Sciatic nerve (tissue), 2 donors: ENCODE data around the gene PIP5KL1. TPM values are rescaled to one million over a fixed set of nuclear protein-coding genes. Genes with fewer than 3 reads are reported as not detected.

Experiments used
- ATAC-seq: fragments of 200-7000 bp; cut with Tn5 transposase; one replicate; pipeline ENCODE4 v1.9.1; 2020; ENCODE audit warnings: mild to moderate bottlenecking, moderate library complexity
- DNase-seq: peaks from one replicate; pipeline ENCODE4 v3.0.0-alpha.2; 2020; ENCODE audit warnings: low spot score
- intact Hi-C: fragments of 100-400 bp; cut with DNase I; formaldehyde crosslinking; loops from one replicate; pipeline ENCODE4 v1.14.2; 2022
- total RNA-seq: library from RNA; stranded (reverse); fragmentation: NEBNext Ultra II Directional; extraction: Animal tissue kit (Norgen Biotek cat#: 25700); gene quantifications from one replicate; pipeline ENCODE4 v1.2.1, GENCODE V29; 2021
- donor health status: DM: no; HTN: no; CAD: no.
- donor health status: DM: no; HTN: no; CAD: no.

The PIP5KL1 gene
- total RNA-seq, 1 donor from 2014 or later: 2.0 TPM

DNA sequence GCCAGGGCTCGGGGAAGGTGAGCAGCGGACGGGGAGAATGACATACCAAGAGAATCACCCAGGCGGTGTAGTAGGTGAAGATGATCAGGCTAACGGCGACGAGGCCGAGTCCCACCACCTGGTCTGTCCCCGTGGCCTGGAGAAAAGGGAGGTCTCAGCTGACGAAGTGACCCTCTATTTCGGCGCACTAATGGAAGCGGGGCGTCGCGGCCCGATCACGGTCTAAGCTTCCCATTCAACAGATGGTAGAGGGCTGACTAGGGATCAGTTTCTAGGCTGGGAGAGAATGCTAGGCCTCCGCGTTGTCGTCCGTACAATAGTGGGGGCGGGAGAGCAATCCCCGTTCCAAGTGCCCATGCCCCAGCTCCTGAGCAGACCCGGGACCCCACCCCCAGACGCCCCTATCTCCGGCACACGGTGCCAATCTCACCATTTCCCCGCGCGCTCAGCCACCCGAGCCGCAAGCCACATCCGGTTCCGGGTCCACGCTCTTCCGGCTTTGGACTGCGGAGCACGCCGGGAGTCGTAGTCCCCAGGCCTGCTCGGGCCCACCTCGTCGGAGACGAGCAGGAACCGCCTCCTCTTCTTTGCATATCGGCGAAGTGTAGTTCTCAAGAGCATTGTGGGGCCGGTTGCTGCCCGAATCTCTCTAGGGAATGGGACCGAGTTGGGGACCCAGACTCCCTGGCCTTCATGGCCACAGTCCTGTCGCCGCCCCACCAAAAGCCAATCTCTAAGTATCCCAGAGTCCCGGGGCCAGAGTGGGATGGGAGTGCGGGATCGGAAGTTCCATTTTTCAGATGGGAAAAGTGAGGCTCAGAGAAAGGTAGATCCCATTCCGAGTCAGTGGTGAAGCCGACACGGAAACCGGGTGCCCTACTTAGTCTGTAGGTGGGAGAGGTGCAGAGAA, 7.1 kb upstream of the PIP5KL1 start, which contains the start of gene DPM2:
Gene DPM2, minus strand, starts transcription at position 467 of the 910 bp plus-strand sequence. Its CDS starts 34 bp downstream, at position 433.
- intact Hi-C loops: no loop called here
- ATAC-seq (peak; percentile 91), DNase-seq (peak; percentile 88)

DNA sequence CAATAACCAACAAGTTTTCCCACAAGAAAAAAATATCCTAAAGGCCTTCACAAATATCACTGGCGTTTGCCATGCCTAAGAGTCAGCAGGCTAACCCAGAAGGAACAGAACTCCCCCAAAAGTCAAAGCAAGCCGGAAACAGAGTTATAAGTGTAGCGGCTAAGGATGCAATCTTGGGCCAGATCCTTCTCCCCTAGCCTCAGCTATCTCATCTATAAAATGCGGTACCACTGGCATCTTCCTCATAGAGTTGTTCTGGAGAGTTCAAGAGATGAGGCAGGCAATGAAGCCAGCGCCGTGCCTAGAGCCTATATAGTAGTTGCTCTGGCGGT, 6.4 kb upstream of the PIP5KL1 start:
- intact Hi-C loops: no loop called here
- DNase-seq (no peak), ATAC-seq (no peak)

DNA sequence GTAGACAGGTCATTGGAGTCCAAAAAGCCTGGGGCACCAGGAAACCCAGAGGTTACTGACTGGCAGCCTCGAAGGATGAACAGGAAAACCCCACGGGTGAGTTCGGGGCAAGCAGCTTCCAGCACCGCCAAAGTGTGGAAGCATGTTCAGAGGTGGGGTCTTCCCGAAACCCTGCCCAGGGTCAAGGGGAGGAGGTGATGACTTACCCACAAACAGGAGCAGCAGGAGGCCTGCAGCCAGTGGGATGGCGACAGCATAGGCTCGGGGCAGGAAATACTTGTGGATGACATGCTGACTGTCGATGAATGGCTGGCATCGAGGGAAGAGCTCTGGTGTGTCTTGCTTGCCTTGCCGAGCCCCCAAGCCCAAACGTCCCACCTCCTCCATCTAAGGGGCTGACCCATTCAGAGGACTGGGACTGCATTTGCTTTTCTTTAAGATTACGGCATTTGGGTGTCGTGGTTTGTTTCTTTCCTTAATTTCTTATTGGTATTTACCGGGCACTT, 5.8 kb upstream of the PIP5KL1 start:
- DNase-seq: no peak
- ATAC-seq: no peak

DNA sequence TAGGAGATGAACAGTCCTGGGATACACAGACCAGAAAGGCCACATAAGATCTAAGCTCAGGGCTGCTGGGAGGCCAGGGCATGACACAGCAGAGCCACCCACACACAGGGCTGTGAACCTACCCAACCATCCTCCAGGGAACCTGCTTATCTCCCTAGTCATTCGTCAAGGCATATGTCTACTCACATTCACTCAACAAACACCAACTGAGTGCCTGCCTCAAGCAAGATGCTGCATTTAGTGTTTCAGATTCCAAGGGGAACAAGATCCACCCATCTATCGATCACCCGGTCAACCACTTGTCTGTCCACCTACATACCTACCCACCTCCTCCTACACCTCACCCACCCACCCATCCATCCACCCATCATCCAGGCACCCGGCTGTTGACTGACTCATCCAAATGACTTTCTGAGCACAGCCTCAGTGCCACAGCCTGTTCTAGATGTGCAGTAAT, 5.2 kb upstream of the PIP5KL1 start:
- intact Hi-C loops: no loop called here

More for the DNA sequence above, 5.8 kb upstream of the PIP5KL1 start:
- intact Hi-C loops: no loop called here

DNA sequence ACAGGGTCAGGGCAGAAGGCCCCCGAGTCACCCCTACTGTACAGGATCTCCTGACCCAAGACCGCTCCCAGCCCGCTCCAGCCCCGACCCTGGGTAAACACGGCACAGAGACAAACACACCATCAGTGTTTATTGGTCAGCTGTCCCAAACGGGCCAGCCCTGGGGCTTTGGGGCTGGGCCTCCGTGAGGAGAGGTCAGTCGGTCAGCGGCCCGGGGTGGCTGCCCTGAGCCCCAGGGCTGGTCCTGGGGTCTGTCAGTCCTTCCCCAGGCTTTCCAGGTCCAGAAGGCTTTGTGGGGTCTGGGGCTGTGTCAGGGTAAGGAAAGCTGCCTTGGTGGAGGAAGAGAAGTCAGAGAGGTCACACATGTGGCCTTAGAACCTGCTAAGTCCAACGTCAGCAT, 4.4 kb upstream of the PIP5KL1 start:
- DNase-seq (no peak), ATAC-seq (no peak)
- intact Hi-C loops: no loop called here

More for the DNA sequence above, 5.2 kb upstream of the PIP5KL1 start:
- no peak for ATAC-seq
- no peak for DNase-seq

DNA sequence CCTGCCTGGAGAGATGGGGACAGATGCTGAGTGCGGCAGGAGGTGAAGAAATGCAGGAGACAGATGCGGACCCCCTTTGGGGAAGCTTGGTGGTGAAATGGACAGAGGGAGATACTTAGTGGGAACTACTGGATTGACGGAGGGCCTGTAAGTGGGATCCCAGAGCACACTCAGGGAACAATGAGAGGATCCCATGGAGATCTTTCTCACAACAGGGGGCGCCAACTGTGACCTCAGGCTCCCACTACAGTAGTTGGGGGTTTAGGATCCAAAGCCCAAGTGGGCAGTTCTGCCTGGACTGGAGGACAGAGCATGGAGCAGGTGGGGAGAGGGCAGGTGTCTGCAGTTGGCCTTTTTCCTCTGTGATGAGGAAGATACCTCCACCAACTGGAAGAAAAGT, 3.7 kb upstream of the PIP5KL1 start:
- DNase-seq: no peak
- no peak for ATAC-seq
- intact Hi-C loops: no loop called here

DNA sequence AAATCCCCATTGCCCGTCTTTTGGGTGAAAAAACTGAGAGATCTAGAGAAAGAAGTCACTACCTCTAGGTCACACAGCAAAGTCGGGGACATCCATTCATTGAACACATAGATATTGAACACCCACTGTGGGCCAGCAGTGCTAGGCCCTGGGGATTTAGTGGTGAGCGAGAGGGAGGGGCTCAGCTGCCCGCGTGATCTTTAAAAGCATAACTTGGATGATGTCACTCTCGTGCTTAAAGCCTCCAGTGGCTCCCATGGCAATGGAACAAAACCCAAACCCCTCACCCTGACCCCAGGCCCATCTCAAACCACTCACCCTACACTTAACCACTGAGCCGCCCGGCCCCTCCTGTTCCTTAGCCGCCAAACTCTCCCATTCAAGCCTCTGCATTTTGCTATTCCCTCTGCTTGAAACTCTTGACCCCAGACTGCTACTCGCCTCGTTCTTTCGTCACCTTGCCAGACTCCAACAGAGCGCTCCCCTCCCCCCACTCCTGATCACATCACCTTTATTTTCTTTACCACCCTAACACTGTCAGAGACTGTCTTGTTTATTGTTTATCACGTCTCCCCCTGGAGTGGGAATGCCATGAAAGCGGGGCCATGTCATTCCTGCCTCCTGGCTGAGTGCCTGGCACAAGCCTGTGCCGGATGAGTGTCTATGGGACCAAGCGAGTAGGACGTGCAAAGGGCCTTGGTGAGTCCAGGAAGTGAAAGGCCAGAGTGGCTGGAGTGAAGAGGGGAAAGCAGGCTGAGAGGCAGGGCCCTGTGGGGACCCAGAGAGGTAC, 710 bp upstream of the PIP5KL1 start:
- intact Hi-C loops: no loop called here
- peak; percentile 33 for ATAC-seq
- no peak for DNase-seq

DNA sequence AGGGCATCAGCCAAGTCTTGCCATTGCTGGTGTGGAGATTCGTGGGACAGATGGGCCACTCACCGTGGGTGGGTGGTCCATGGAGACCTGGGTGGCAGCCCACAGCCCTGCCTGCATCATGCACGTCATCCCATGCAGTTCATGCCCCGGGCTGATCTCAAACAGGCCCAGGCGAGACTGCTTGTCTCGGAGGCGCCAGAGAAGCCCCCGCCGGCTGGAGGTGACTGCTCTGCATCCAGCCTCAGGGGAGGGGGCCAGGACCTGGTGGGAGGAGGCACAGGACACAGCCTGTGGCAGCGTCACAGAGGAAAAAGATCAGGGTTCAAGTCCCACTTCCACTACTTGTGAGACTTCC, 975 bp downstream of the PIP5KL1 start:
- intact Hi-C loops: loop anchor here (5.0 kb wide), 1 partner anchor 192 kb away; the partner anchor contains the start of gene TOR2A
- DNase-seq (no peak), ATAC-seq (no peak)

DNA sequence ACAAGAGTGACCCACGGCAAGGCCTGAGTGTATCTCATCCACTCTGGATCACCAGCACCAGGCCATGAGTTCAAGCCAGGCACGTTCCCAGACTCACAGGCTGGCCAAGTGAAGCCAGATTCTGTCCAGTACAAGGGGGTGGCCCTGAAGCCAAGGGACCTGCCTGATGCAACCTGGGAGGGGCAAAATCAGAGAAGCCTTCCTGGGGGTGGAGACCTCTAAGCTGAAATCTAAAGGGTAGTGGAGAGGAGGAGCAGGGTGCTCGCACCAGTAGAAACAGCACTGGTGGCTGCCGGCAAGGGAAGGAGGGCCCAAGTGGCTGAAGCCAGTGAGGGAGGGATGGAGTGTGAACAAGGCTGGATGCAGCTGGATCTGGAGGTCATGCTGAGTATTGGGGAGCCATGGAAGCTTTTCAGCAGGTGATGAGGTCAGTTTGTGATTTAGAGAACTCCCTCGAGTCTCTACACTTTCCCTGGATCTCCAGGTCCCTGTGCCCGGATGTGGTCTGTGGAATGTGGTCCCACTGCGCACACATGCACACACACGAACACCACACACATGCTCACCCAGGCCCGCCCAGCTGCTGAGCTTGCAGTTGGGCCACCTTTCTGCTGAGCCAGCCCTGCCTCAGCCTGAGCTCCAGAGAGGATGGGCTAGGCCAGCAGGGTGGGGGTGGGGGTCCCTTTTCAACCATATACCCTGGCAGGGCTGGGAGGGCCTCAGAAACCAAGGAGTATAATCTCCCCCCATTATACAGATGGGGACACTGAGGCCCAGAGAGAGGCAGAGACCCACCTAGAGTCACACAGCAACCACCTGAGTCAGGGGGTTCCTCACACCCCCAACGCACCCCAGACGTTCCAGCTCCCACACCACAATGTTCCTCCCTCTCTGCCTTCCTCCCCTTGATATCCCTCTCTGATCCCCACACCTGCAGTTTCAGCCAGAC, 1.6 kb downstream of the PIP5KL1 start:
- no peak for ATAC-seq
- no peak for DNase-seq
- intact Hi-C loops: loop anchor here (5.0 kb wide), 1 partner anchor 192 kb away; the partner anchor contains the start of gene TOR2A

DNA sequence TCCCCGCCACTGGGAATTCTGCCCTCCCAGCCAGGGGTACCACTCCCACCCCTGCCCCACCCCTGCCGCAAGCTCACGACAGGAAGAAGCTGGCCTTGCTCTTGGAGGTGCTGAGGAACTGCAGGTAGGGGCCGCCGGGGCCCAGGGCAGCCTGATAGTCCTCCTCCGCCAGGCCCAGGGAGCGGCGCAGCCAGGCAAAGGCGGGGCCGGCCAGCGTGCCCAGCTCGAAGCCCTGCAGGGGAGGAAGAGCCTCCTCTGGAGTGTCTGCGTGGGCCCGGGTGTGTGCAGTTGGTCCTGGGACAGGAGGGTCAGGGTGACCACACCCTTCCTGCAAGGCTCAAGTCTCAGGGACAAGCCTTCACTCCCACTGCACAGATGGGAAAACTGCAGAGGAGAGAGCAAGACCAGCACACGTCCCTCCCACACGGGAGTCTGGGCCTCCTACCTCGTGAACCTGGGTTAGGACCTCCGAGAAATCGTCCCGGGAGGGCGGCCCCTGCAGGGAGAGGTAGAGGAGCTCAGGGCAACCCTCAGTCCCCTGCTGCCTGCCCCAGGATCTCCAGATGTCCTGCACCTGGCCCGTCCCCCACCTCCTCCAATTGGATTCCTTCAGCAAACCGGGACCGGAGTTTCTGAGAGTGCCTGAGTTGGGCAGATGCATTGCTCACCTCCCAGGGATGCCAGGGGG, 2.4 kb downstream of the PIP5KL1 start:
- intact Hi-C loops: loop anchor here (5.0 kb wide), 1 partner anchor 191 kb away; the partner anchor contains the start of gene TOR2A
- ATAC-seq (no peak), DNase-seq (no peak)

DNA sequence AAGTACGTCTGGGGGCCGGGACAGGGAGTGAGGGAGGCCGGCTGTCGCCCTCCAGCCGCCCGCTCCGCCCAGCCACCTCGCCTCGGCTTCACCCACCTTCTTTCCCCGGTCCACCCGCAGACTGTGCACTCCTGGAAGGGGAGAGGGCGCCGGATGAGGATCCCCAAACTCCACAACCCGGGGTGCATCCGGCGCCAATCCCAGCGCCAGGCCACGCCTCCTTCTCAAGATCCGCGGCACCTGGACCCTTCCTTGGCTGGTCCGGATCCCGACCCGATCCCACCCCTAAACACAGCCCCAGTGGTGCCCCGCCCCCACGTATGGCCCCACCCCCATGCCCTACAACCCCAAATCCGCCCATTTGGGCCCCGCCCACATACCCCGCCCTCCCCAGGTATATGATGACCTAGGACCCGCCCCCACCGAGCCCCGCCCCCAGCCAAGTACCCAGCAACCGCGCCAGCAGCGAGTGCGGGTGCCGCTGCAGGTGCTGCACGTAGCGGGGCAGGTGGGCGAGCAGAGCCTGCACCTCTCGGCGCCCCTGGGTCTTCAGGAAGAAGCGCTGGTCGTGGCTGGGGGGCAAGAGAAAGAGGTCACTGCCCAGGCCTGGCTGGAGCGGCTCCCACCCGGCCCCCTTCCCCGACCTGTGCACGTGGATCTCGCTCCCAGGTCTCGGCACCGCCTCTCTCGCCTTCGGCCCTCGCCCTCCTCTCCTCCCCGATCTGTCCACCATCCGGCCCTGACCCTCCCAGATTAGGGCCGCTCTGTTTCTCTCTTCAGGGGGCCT, 3.2 kb downstream of the PIP5KL1 start:
- DNase-seq: no peak
- no peak for ATAC-seq
- intact Hi-C loops: loop anchor here (5.0 kb wide), 1 partner anchor 190 kb away; the partner anchor contains the start of gene TOR2A

DNA sequence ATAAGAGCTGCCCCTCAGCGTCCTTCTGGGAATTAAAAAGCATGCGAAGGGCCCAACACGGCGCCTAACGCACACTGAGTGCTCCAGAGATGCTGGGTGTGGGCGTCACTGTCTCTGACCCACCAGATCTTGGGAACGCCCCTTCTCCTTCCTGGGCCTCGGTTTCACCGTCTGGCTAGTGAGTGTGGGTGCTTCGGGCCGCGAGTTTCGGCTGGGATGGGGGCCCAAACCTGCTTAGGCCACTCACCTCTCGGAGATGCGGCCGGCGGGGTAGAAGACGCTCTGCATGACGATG, 3.7 kb downstream of the PIP5KL1 start:
- intact Hi-C loops: loop anchor here (5.0 kb wide), 1 partner anchor 190 kb away; the partner anchor contains the start of gene TOR2A
- ATAC-seq (no peak), DNase-seq (no peak)

DNA sequence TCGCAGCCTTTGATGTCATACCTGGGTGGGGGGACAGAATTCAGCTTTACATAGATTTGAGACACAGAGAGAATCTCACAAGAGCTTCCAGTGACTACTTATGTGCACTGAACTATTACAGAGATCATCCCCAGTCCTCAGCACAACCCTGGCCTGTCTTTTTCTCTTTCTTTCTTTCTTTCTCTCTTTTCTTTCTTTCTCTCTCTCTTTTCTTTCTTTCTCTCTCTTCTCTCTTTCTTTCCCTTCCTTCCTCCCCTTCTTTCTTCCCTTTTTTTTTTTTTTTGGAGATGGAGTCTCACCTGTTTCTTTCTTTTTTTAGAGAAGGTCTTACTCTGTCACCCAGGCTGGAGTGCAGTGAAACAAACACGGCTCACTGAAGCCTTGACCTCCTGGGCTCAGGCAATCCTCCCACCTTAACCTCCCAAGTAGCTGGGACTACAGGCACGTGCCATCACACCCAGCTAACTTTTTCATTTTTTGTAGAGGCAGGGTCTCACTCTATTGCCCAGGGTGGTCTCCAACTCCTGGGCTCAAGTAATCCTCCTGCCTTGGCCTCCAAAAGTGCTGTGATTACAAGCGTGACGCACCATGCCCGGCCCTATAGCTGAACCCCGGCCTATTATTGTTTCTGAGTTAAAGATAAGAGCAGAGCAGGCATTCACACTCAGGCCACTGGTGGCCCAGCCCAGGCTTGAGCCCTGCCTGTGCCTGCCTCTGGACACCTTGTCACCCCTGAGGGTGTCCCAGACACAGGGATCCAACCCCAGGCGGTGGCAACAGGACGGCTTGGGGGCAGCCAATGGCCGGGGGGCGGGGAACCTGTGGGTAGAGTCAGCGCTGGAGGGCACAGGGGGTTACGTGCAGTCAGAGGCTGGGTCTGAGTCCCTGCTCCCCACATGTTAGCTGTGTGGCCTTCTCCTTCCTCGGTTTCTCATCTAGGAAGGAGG, 4.3 kb downstream of the PIP5KL1 start:
- intact Hi-C loops: loop anchor here (5.0 kb wide), 1 partner anchor 189 kb away; the partner anchor contains the start of gene TOR2A
- ATAC-seq: no peak
- no peak for DNase-seq

DNA sequence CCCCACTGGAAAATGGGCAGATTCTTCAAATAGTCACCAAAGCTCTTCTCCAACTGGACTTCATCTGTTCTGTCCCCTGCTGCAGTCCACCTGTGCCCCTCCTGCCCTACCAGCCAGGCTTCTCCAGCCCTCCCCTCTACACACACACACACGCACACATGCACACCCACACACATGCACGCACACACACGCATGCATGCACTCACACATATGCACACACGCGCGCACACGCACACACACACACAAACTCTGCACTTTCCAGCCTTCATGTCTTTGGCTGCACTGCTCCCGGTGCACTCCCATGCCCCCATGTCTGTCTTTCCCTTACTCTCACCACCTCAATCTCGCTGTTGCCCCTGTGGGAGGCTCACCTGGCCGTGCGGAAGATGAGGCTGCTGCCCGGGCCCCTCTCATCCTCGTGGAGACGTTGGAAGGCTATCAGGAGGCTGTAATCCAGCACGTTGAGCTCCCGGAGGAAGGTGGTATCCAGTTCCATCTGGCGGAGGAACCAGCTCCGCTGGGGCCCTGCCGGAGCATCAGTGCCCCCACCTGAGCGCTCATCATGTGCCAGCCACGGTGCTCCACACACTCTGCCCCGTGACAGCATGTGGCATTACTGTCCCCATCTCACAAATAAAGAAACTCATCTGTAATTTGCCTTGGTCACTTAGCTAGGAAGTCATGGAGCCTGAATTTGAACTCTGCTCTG, 5.7 kb downstream of the PIP5KL1 start:
- intact Hi-C loops: loop anchor here (5.0 kb wide), 2 partner anchors 188 to 333 kb away; partner anchors contain the start of gene TOR2A
- DNase-seq (no peak), ATAC-seq (no peak)

DNA sequence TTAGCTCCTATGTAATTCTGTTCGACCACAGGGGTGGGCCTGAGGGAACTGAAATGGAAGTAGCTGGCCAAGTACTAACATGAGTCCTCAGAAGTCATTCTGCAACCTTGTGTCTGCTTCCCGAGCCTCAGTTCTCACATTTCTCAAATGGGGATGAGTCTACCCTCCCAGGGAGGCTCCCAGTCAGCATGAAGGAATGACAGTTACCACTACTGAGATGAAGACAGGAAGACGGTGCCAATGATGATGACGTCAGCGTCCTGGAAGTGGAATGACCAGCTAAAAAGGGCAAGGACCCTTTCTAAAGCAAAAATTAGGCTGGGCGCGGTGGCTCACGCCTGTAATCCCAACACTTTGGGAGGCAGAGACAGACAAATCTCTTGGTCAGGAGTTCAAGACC, 6.8 kb downstream of the PIP5KL1 start:
- DNase-seq: no peak

More for the DNA sequence above, 6.8 kb downstream of the PIP5KL1 start:
- no peak for ATAC-seq
- intact Hi-C loops: loop anchor here (5.0 kb wide), 1 partner anchor 331 kb away; no protein-coding TSS in a partner anchor
